ENCODE results near the gene NHERF1. TPM values are rescaled to one million over a fixed set of nuclear protein-coding genes. Genes with fewer than 3 reads are reported as not detected.

NHERF1 gene
- total and polyA plus RNA-seq, 9 of the 15 experiments (the other 6 are each of a cell fraction or from before 2014, with no cell fraction given), result 11.4 to 79.9 (median 36.9) TPM

DNA sequence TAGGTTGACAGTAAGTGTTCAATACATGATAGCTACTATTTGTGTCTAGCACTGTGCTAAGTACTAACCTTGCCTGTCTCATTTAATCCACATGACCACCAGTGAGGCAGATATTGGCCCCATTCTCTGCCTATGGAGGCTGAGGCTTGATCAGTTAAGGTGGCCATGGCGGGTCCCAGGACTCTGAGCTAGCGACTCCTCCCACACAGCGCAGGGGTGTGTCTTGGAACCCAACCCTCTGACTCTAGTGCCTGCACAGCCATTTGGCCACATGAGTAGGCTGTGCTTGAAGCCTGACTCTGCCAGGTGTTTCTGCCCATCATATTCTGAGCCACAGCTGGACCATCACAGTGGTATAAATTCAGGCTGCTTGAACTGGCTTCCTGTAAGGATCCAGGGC lies 6.4 kb downstream of the NHERF1 start (continued):
- TF ChIP-seq ZNF232 (CRISPR knock-in tag; IDR thresholded peaks at IDR 0.05) (no peak), E2F6 (IDR thresholded peaks at IDR 0.05; ENCODE audit: borderline replicate concordance in 1 of 2, extremely low read depth in 1 of 2, insufficient read depth in 1 of 2, insufficient read length in 1 of 2, low read depth in 1 of 2, low read length in 1 of 2, poor library complexity in 1 of 2, severe bottlenecking in 1 of 2) (peak in 1 of 2 experiments; percentile 39), CXXC5 (CRISPR knock-in tag; IDR thresholded peaks at IDR 0.05) (0 out of 2 replicates have a peak, but pooled peaks have one; percentile 12), BRCA1 (IDR thresholded peaks at IDR 0.05) (no peak), BRCA1 (CRISPR knock-in tag; IDR thresholded peaks at IDR 0.05) (no peak), KDM5B (IDR thresholded peaks at IDR 0.05; ENCODE audit: insufficient replicate concordance, low read depth, low read length) (no peak), PTRF (tag; IDR thresholded peaks at IDR 0.05) (no peak), HNRNPL (IDR thresholded peaks at IDR 0.05; ENCODE audit: low read depth, low read length) (no peak), L3MBTL2 (IDR thresholded peaks at IDR 0.05) (peak; percentile 80), ZFP36 (IDR thresholded peaks at IDR 0.05; ENCODE audit: low read depth, low read length, partially characterized antibody) (peak; percentile 3), SP1 (CRISPR knock-in tag; IDR thresholded peaks at IDR 0.05) (no peak), NCOR1 (IDR thresholded peaks at IDR 0.05) (no peak), RCOR1 (IDR thresholded peaks at IDR 0.05; ENCODE audit: borderline replicate concordance in 1 of 2, low read depth in 2 of 2, low read length in 2 of 2) (peak in 1 of 2 experiments; percentile 89; a peak in 2 of 4 replicates), PTBP1 (IDR thresholded peaks at IDR 0.05; ENCODE audit: low read depth, low read length) (0 out of 2 replicates have a peak, but pooled peaks have one; percentile 58), ZNF174 (CRISPR knock-in tag; IDR thresholded peaks at IDR 0.05) (no peak), NR2F6 (CRISPR knock-in tag; IDR thresholded peaks at IDR 0.05) (no peak), HNRNPK (IDR thresholded peaks at IDR 0.05; ENCODE audit: low read depth, low read length, poor library complexity, severe bottlenecking) (no peak), HEY1 (CRISPR knock-in tag; IDR thresholded peaks at IDR 0.05; ENCODE audit: borderline replicate concordance) (no peak), NFE2L1 (tag; IDR thresholded peaks at IDR 0.05; ENCODE audit: borderline replicate concordance, low read depth) (no peak), GATA2 (CRISPR knock-in tag; IDR thresholded peaks at IDR 0.05) (peak; percentile 79), ZNF395 (CRISPR knock-in tag; IDR thresholded peaks at IDR 0.05) (no peak), ZNF384 (IDR thresholded peaks at IDR 0.05; ENCODE audit: low read depth, low read length) (no peak)
- TF ChIP-seq, protein P1, sequence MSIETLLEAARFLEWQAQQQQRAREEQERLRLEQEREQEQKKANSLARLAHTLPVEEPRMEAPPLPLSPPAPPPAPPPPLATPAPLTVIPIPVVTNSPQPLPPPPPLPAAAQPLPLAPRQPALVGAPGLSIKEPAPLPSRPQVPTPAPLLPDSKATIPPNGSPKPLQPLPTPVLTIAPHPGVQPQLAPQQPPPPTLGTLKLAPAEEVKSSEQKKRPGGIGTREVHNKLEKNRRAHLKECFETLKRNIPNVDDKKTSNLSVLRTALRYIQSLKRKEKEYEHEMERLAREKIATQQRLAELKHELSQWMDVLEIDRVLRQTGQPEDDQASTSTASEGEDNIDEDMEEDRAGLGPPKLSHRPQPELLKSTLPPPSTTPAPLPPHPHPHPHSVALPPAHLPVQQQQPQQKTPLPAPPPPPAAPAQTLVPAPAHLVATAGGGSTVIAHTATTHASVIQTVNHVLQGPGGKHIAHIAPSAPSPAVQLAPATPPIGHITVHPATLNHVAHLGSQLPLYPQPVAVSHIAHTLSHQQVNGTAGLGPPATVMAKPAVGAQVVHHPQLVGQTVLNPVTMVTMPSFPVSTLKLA (conservative IDR thresholded peaks at IDR 0.05), result no peak
- TF ChIP-seq, protein P2, sequence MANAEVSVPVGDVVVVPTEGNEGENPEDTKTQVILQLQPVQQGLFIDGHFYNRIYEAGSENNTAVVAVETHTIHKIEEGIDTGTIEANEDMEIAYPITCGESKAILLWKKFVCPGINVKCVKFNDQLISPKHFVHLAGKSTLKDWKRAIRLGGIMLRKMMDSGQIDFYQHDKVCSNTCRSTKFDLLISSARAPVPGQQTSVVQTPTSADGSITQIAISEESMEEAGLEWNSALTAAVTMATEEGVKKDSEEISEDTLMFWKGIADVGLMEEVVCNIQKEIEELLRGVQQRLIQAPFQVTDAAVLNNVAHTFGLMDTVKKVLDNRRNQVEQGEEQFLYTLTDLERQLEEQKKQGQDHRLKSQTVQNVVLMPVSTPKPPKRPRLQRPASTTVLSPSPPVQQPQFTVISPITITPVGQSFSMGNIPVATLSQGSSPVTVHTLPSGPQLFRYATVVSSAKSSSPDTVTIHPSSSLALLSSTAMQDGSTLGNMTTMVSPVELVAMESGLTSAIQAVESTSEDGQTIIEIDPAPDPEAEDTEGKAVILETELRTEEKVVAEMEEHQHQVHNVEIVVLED (CRISPR knock-in tag; IDR thresholded peaks at IDR 0.05), result no peak
